GM12872 (cell line): ENCODE data around the gene ATXN1.

Experiments used
- TF ChIP-seq, protein P1 (sequence below): IDR thresholded peaks from 3 replicates; pipeline ENCODE4 v1.5.1; 2011; ENCODE audit warnings: low read depth, mild to moderate bottlenecking, low read length, moderate library complexity; ENCODE audit not compliant: insufficient read depth

ATXN1 gene

DNA sequence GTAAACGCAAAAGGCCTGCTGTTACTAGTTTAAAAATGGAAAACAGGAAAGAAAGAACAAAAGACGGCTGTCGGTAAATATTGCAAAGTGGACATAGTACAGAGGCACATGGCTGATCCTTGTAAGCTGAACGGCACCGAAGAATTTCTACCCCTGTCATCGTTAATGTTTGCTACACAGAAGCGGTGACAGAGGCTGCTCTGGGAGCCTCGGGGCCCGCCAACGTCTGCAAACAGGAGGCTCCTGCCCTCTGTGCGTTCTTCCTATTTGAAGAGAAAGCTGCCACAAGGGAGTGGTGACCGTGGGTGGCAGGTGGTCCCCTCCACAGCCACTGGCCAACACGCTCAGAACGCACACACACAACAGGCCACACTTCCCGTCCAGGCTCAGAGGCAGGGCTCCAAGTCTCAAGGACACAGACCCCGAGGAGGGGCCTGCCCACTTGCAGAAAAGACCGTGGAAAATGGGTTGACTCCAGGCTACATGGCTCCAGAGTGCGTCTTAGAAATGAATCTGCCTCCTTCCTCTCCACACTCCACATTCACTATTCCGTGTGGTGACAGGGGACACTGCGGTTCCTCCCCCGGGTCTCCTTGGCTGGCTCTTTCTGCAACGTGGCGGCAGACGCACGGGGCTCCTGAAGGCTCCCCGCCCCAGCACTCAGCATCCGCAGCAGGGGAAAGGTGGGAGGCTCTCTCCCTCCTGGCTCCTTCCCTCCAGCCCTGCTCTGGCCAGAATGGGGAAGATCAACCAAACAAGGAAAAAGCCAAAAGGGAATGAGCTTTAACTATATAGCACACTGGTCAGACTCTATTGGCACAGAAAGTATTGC is 458.3 kb downstream of the ATXN1 start:
- TF ChIP-seq, protein P1, sequence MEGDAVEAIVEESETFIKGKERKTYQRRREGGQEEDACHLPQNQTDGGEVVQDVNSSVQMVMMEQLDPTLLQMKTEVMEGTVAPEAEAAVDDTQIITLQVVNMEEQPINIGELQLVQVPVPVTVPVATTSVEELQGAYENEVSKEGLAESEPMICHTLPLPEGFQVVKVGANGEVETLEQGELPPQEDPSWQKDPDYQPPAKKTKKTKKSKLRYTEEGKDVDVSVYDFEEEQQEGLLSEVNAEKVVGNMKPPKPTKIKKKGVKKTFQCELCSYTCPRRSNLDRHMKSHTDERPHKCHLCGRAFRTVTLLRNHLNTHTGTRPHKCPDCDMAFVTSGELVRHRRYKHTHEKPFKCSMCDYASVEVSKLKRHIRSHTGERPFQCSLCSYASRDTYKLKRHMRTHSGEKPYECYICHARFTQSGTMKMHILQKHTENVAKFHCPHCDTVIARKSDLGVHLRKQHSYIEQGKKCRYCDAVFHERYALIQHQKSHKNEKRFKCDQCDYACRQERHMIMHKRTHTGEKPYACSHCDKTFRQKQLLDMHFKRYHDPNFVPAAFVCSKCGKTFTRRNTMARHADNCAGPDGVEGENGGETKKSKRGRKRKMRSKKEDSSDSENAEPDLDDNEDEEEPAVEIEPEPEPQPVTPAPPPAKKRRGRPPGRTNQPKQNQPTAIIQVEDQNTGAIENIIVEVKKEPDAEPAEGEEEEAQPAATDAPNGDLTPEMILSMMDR: no peak

- TF ChIP-seq, protein P1: no peak
Measured at GRCh38 chr6:16301511-16301910, 459.7 kb downstream of the ATXN1 start.

- TF ChIP-seq, protein P1: no peak
Measured at GRCh38 chr6:16299861-16300260, 461.4 kb downstream of the ATXN1 start.

DNA sequence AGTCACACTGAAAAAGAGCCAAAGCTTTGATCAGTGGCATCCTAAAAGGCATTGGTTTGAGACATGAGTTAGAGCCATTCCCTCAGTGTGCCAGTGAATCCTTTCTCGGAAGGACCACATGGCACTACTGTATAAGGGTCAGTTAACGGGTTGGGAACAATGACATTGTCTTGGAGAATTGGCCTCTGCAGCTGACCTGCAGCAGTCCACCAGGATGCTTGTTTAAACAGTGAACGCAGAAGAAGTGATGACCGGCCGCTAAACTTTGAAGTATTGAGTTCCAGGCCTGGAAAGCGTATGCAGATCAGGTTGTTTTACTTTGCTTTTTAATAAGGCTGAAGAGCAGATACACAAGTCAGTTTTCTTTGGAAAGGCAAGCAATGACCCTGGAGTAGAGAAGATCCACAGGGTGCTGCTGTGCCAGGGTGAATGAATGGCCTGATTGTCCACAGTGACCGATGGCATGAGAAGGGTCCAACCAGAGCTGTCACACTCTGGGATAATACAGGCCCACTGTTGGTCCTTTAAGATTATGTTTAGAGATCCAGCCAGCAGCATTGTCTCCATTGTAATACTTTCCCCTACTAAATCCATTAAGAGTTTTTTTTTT is 465.1 kb downstream of the ATXN1 start:
- TF ChIP-seq, protein P1: no peak

DNA sequence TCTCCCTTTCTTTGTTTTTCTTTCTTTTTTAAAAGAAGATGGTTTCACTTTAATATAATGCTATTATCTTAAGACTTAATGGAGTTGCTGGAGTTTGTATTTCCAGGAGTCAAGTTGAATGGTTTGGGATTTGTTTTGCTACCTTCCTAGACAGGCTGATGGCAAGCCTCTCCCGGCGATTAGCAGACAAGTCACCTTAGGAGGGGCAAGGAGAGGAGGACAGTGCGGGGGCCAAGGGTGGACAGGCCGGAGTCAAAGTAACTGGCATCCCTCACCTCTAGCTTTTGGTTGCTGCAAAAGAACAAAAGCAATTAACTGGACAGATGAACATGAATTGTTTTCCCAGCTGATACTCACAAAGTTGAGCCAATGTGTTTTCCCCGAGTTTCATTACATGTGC is 465.8 kb downstream of the ATXN1 start:
- TF ChIP-seq, protein P1: no peak

- TF ChIP-seq, protein P1: no peak
Measured at GRCh38 chr6:16295060-16295459, 466.2 kb downstream of the ATXN1 start.

DNA sequence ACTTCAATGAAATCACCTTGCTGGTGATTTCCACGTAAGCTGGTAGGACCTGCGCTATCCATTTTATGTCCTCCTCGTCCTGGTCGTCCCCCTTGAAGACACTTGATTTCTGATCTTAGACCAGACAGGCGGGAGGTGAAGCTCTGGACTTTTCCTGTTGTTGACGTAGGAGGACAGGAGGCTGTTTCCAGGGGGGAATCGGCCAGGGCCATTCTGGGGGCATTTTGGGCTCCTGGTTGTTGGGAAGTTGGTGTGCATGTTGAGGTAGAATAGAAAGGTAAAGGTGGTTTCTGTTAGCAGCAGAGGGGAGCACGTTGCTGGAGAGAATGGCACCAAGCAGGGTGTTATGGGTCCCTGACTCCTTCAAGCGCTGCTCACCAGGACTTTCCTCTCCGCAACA is 466.9 kb downstream of the ATXN1 start:
- TF ChIP-seq, protein P1: no peak
